Neuronal stem cell (in vitro differentiated cells): Measurements from ENCODE around the gene YARS1.

ENCODE experiments used
- DNase-seq: peaks from one replicate; pipeline ENCODE4 v3.0.0-alpha.2; 2013; ENCODE audit warnings: low spot score
- H2AFZ ChIP-seq: one replicate; pipeline ENCODE4 v1.6.1; 2013; ENCODE audit warnings: mild to moderate bottlenecking, low read length, inconsistent platforms
- H2AK5ac ChIP-seq: 2 replicates; pipeline ENCODE4 v1.6.1; 2013; ENCODE audit warnings: low read depth, mild to moderate bottlenecking, inconsistent platforms, low read length, moderate library complexity, mixed read lengths
- H2BK120ac ChIP-seq: 2 replicates; pipeline ENCODE4 v1.6.1; 2013; ENCODE audit warnings: low read depth, mild to moderate bottlenecking, inconsistent platforms, low read length, moderate library complexity, mixed read lengths
- H2BK12ac ChIP-seq: one replicate; pipeline ENCODE4 v1.6.1; 2013; ENCODE audit warnings: low read length, inconsistent platforms
- H2BK15ac ChIP-seq: 2 replicates; pipeline ENCODE4 v1.6.1; 2013; ENCODE audit warnings: mild to moderate bottlenecking, low read length, inconsistent platforms, mixed read lengths
- H2BK5ac ChIP-seq: one replicate; pipeline ENCODE4 v1.6.1; 2013; ENCODE audit warnings: inconsistent platforms, mild to moderate bottlenecking, low read length, moderate library complexity
- H3K14ac ChIP-seq: one replicate; pipeline ENCODE4 v1.6.1; 2013; ENCODE audit warnings: low read length, inconsistent platforms
- H3K18ac ChIP-seq: 2 replicates; pipeline ENCODE4 v1.6.1; 2013; ENCODE audit warnings: low read length, inconsistent platforms
- H3K23ac ChIP-seq: 2 replicates; pipeline ENCODE4 v1.6.1; 2013; ENCODE audit warnings: low read depth, mild to moderate bottlenecking, mixed read lengths, low read length, inconsistent platforms; ENCODE audit not compliant: poor library complexity
- H3K27ac ChIP-seq: replicated peaks from 3 replicates; pipeline ENCODE4 v1.5.1; 2013; ENCODE audit warnings: low read length, inconsistent platforms
- H3K27me3 ChIP-seq, 3 experiments: 2 replicates each; pipeline ENCODE4 v1.6.1; 2013; ENCODE audit warnings: low read length in 3 of 3, mild to moderate bottlenecking in 2 of 3, inconsistent platforms in 1 of 3, low read depth in 1 of 3, mixed read lengths in 1 of 3, moderate library complexity in 1 of 3; ENCODE audit not compliant: control insufficient read depth in 3 of 3, insufficient read depth in 3 of 3
- H3K36me3 ChIP-seq, 2 donors: replicated peaks in 1 of 2; 2 replicates each; pipeline ENCODE4 v1.6.1; 2013; ENCODE audit warnings: low read length in 2 of 2; ENCODE audit not compliant: control insufficient read depth in 2 of 2, insufficient read depth in 2 of 2
- H3K4ac ChIP-seq: 2 replicates; pipeline ENCODE4 v1.6.1; 2013; ENCODE audit warnings: inconsistent platforms, mild to moderate bottlenecking, low read length, moderate library complexity
- H3K4me1 ChIP-seq, 2 donors: 1 replicate in 1 of 2; 2 replicates in 1 of 2; pipeline ENCODE4 v1.6.1; 2013; ENCODE audit warnings: low read length in 2 of 2, low read depth in 1 of 2; ENCODE audit not compliant: control insufficient read depth in 2 of 2, insufficient read depth in 1 of 2
- H3K4me2 ChIP-seq: one replicate; pipeline ENCODE4 v1.6.1; 2013; ENCODE audit warnings: mild to moderate bottlenecking, low read length, inconsistent platforms; ENCODE audit not compliant: insufficient read depth, poor library complexity, severe bottlenecking
- H3K4me3 ChIP-seq, 2 donors: 2 replicates each; pipeline ENCODE4 v1.5.1; 2013; ENCODE audit warnings: low read length in 2 of 2, mild to moderate bottlenecking in 2 of 2, inconsistent platforms in 1 of 2, moderate library complexity in 1 of 2
- H3K79me1 ChIP-seq: one replicate; pipeline ENCODE4 v1.6.1; 2013; ENCODE audit warnings: low read depth, mild to moderate bottlenecking, inconsistent platforms, low read length, moderate library complexity
- H3K9ac ChIP-seq: one replicate; pipeline ENCODE4 v1.6.1; 2013; ENCODE audit warnings: mild to moderate bottlenecking, low read depth, low read length, inconsistent platforms; ENCODE audit not compliant: poor library complexity
- H3K9me3 ChIP-seq, 2 donors: replicated peaks in 1 of 2; 2 replicates each; pipeline versions ENCODE3 to v1.6.1; 2013; ENCODE audit warnings: low read length in 2 of 2, mild to moderate bottlenecking in 2 of 2, inconsistent platforms in 1 of 2, low read depth in 1 of 2, mixed read lengths in 1 of 2, moderate library complexity in 1 of 2; ENCODE audit not compliant: control insufficient read depth in 2 of 2, insufficient read depth in 1 of 2
- H4K8ac ChIP-seq: one replicate; pipeline ENCODE4 v1.6.1; 2013; ENCODE audit warnings: low read depth, mild to moderate bottlenecking, inconsistent platforms, low read length, moderate library complexity
- H4K91ac ChIP-seq: one replicate; pipeline ENCODE4 v1.6.1; 2013; ENCODE audit warnings: low read length, low read depth, mild to moderate bottlenecking, inconsistent platforms; ENCODE audit not compliant: poor library complexity
- WGBS, 2 donors: extraction: QIAGEN DNeasy Blood & Tissue Kit; methylation state at CpG; one replicate each; pipeline ENCODE4 v1.1.7; 2013; ENCODE audit warnings: missing lambda C conversion rate in 2 of 2, mixed read lengths in 1 of 2; ENCODE audit not compliant: insufficient read length in 2 of 2, insufficient replicate concordance in 1 of 2; ENCODE audit errors: extremely low coverage in 2 of 2; 5-methylcytosine and 5-hydroxymethylcytosine counted together

Gene YARS1

DNA sequence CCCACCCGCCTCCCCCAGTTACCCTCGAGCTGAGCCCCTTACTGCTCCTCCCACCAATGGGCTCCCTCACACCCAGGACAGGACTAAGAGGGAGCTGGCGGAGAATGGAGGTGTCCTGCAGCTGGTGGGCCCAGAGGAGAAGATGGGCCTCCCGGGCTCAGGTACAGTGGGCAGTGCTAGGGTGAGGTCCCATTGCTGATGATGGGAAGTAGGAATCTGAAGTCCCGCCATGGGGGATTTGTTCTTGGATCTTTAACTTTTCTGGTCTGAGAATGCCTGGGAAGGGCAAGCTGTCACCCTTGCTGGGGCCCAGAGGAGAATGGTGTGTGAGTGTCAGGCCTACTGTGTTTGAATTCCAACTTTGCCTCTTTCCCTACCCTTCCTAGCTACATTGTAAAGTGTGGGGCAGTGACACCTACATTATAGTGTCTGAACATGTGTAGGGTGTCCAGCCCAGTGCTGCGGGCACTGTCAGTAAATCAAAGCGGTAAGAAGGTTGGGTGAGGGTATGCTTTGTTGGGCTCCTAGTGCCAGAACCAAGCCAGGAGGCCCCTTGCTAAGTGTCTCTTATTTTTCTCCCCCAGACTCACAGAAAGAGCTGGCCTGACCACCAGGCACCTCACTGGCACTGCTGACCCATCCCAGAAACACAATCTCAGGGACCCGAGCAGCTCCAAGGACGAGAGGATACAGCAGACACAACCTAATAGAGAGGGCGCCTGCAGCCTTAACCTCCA, 44.7 kb downstream of the YARS1 start:
- Histone ChIP-seq H3K14ac (no peak overlapping the region), H3K23ac (no peak overlapping the region), H2BK5ac (no peak overlapping the region), H3K4ac (no peak overlapping the region), H2BK15ac (no peak overlapping the region), H2AFZ (no peak overlapping the region), H3K9ac (no peak overlapping the region), H2BK12ac (no peak overlapping the region), H3K36me3 (peaks cover 34 to 78% of the 10 kb centered on the region in 2 donors), H3K4me2 (no peak overlapping the region), H4K8ac (no peak overlapping the region), H4K91ac (no peak overlapping the region), H3K27me3 (no peaks in the 10 kb centered on the region), H3K79me1 (peaks cover 3% of the 10 kb centered on the region), H3K4me3 (peak overlapping the region in 1 of 2 donors; percentile 4), H3K4me1 (peaks cover 0 to 6% of the 10 kb centered on the region in 2 donors), H3K9me3 (peaks cover 0 to 1% of the 10 kb centered on the region in 2 donors), H3K27ac (no peak overlapping the region), H3K18ac (no peak overlapping the region), H2AK5ac (peak overlapping the region; percentile 68), H2BK120ac (no peak overlapping the region)
- DNase-seq, result no peak
- no CpG with 5 or more reads among the region's 10 CpGs for WGBS, 2 donors

DNA sequence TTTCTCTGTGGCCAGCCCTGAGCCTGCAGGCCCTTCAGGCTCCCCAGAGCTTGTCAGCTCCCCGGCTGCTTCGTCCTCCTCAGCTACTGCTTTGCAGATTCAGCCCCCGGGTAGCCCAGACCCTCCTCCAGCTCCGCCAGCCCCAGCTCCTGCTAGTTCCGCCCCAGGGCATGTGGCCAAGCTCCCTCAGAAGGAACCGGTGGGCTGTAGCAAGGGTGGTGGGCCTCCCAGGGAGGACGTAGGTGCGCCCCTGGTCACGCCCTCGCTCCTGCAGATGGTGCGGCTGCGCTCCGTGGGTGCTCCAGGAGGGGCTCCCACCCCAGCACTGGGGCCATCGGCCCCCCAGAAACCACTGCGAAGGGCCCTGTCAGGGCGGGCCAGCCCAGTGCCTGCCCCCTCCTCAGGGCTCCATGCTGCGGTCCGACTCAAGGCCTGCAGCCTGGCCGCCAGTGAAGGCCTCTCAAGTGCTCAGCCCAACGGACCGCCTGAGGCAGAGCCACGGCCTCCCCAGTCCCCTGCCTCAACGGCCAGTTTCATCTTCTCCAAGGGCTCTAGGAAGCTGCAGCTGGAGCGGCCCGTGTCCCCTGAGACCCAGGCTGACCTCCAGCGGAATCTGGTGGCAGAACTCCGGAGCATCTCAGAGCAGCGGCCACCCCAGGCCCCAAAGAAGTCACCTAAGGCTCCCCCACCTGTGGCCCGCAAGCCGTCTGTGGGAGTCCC, 45.4 kb downstream of the YARS1 start:
- Histone ChIP-seq H2AFZ (no peak overlapping the region), H3K4me3 (peak overlapping the region in 1 of 2 donors; percentile 18), H3K14ac (no peak overlapping the region), H2BK12ac (no peak overlapping the region), H3K4ac (no peak overlapping the region), H4K91ac (no peak overlapping the region), H3K23ac (no peak overlapping the region), H3K18ac (no peak overlapping the region), H3K79me1 (peaks cover 4% of the 10 kb centered on the region), H3K27ac (no peak overlapping the region), H4K8ac (no peak overlapping the region), H2AK5ac (peak overlapping the region; percentile 68), H3K9ac (no peak overlapping the region), H2BK5ac (no peak overlapping the region), H3K27me3 (peaks cover 0 to 3% (median 0%) of the 10 kb centered on the region in 3 experiments), H2BK15ac (no peak overlapping the region), H3K4me2 (no peak overlapping the region), H3K9me3 (peaks cover 0 to 1% of the 10 kb centered on the region in 2 donors), H3K36me3 (peaks cover 34 to 72% of the 10 kb centered on the region in 2 donors), H3K4me1 (peaks cover 3 to 11% of the 10 kb centered on the region in 2 donors), H2BK120ac (no peak overlapping the region)
- WGBS, 2 donors, result no CpG with 5 or more reads among the region's 30 CpGs
- no peak for DNase-seq

DNA sequence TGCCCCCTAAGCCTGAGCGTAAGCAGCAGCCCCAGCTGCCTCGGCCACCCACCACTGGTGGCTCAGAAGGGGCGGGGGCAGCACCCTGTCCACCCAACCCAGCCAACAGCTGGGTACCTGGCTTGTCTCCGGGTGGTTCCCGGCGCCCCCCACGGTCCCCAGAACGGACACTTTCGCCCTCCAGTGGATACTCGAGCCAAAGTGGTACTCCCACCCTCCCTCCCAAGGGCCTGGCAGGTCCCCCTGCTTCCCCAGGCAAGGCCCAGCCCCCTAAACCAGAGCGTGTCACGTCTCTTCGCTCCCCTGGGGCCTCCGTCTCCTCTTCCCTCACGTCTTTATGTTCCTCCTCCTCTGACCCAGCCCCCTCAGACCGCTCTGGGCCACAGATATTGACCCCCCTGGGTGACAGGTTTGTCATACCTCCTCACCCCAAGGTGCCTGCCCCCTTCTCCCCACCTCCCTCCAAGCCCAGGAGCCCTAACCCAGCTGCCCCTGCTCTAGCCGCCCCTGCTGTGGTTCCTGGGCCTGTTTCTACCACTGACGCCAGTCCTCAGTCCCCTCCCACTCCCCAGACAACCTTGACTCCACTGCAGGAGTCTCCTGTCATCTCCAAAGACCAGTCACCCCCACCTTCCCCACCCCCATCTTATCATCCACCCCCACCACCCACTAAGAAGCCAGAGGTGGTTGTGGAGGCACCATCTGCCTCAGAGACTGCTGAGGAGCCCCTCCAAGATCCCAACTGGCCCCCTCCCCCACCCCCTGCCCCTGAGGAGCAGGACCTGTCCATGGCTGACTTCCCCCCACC, 46.2 kb downstream of the YARS1 start:
- no peak overlapping the region for H3K27ac ChIP-seq
- DNase-seq, result no peak
- H2AFZ ChIP-seq, result no peak overlapping the region
- H3K4ac ChIP-seq, result no peak overlapping the region
- peaks cover 0 to 1% of the 10 kb centered on the region in 2 donors for H3K9me3 ChIP-seq
- H4K8ac ChIP-seq, result no peak overlapping the region
- H4K91ac ChIP-seq, result no peak overlapping the region
- no peak overlapping the region for H2AK5ac ChIP-seq
- H3K4me2 ChIP-seq, result no peak overlapping the region
- WGBS, 2 donors, result no CpG with 5 or more reads among the region's 18 CpGs
- H3K79me1 ChIP-seq, result peaks cover 4% of the 10 kb centered on the region
- H2BK5ac ChIP-seq, result no peak overlapping the region
- no peak overlapping the region for H2BK120ac ChIP-seq
- peaks cover 0 to 3% (median 0%) of the 10 kb centered on the region in 3 experiments for H3K27me3 ChIP-seq
- H3K36me3 ChIP-seq, result peaks cover 34 to 64% of the 10 kb centered on the region in 2 donors
- H3K18ac ChIP-seq, result no peak overlapping the region
- no peak overlapping the region for H3K23ac ChIP-seq
- peaks cover 10 to 18% of the 10 kb centered on the region in 2 donors for H3K4me1 ChIP-seq
- H3K4me3 ChIP-seq, result no peak overlapping the region
- H3K9ac ChIP-seq, result peak overlapping the region; percentile 15
- no peak overlapping the region for H3K14ac ChIP-seq
- H2BK12ac ChIP-seq, result no peak overlapping the region
- no peak overlapping the region for H2BK15ac ChIP-seq
